ENCODE data around the gene LRRC8D.

LRRC8D gene

DNA sequence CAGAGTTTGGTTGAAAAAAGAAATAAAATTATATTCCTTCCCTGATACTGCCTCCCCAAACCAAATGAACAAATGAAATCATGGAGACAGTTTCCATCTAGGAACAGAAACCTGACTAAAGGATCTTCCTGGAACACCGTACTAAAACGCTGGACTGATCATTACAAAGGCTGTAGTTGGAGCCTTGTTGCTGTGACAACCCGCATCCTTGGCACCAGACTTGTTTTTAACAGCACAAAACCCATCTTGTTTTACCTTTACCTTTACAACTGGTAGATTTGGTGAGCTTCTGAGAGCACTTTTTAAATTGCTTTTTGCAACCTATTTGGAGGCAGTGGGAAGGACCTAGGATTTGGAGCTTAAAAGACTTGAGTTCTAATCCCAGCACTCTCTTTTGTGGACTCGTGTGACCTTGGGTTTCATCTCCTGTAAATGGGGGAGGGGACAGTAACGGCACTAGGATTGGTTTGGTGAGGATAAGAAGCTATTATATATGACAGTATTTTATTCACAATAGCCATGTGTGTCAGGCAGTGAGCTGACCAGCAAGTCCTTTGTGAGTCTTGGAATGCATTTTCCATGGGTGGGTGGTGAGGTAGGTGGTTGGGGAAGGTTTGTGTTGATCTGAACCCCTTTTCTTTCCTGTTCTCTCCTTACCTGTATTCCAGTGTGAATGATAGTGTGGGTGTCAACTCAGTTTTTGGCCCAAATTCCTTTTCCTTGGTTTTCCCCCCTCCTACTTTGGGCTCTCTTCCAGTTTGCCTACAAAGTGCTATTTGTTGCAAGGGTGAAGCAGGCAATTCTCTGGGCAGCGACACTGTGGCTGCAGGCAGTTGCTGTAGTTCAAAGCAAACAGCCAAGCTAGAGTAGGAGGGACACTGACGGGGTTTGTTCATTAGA, 12.6 kb downstream of the LRRC8D start:
- no peak for TF ChIP-seq CTCF (IDR thresholded peaks at IDR 0.05; ENCODE audit: low read depth, low read length)
- no peak overlapping the region for H3K4me3 ChIP-seq (replicated peaks in 1 of 2; ENCODE audit: low read depth in 2 of 2, low read length in 2 of 2)
- no peak for DNase-seq (ENCODE audit: low read depth in 2 of 2)

DNA sequence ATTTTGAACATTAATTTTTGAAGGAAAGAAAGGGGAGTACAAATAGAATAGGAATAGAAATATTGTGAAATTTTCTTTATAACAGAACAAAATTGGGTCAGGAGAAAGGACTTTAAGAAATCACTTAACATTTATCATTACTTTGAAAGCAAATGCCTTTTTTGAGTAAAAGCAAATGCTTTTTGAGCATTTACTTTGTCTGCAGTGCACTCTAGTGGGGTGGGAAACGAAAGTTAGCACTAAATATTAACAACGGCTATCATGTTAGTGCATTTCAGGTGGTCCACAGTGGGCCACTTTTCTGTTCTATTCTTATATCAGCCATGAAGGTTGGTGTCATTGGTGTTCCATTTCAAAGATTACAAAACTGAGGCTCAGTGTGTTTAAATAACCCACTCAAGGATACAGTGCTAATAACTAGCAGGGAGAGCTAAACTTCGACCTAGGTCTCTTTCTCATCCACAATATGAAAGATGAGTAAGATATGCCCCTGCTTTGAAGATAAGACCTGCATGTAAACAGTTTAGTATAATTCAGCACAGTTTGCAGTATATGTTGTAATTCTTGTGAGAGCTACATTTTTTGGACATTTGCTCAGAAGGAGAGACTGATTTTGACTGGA, 13.4 kb downstream of the LRRC8D start:
- no peak for TF ChIP-seq CTCF (IDR thresholded peaks at IDR 0.05; ENCODE audit: low read depth, low read length)
- H3K4me3 ChIP-seq (replicated peaks in 1 of 2; ENCODE audit: low read depth in 2 of 2, low read length in 2 of 2): no peak overlapping the region
- no peak for DNase-seq (ENCODE audit: low read depth in 2 of 2)

GRCh38 chr1:89836252-89837035, 15.6 kb downstream of the LRRC8D start:
- no peak overlapping the region for H3K4me3 ChIP-seq (replicated peaks in 1 of 2; ENCODE audit: low read depth in 2 of 2, low read length in 2 of 2)
- TF ChIP-seq CTCF (IDR thresholded peaks at IDR 0.05; ENCODE audit: low read depth, low read length): no peak

DNA sequence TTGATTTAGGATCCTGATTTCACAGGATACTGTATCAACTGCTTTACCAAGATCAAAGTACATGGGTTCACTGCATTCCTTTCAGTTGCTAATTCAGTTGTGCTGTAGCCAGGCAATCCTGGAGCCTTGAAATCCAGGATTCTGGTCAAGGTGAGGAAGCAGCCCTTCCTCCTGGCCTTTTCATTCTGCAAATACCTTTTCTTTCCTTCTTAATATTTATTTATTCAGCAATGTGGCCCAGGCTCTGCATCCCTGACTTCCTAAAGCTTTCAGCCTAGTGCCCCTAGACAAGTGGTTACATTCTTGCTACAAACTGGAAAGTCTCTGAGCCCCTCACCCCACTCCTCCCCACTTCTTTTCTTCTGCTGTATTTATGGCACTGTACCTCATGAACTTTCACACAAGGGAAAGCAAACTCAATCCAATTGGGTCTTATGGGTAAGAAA, 16.2 kb downstream of the LRRC8D start:
- H3K4me3 ChIP-seq (replicated peaks in 1 of 2; ENCODE audit: low read depth in 2 of 2, low read length in 2 of 2): no peak overlapping the region
- no peak for TF ChIP-seq CTCF (IDR thresholded peaks at IDR 0.05; ENCODE audit: low read depth, low read length)
- DNase-seq (ENCODE audit: low read depth in 2 of 2): no peak

More at GRCh38 chr1:89836252-89837035, 15.6 kb downstream of the LRRC8D start:
- DNase-seq (ENCODE audit: low read depth in 2 of 2): no peak

GRCh38 chr1:89837510-89837909, 16.7 kb downstream of the LRRC8D start:
- no peak for DNase-seq (ENCODE audit: low read depth in 2 of 2)
- H3K4me3 ChIP-seq (replicated peaks in 1 of 2; ENCODE audit: low read depth in 2 of 2, low read length in 2 of 2): no peak overlapping the region
- TF ChIP-seq CTCF (IDR thresholded peaks at IDR 0.05; ENCODE audit: low read depth, low read length): no peak

GRCh38 chr1:89839516-89839915, 18.7 kb downstream of the LRRC8D start:
- no peak for DNase-seq (ENCODE audit: low read depth in 2 of 2)
- TF ChIP-seq CTCF (IDR thresholded peaks at IDR 0.05; ENCODE audit: low read depth, low read length): no peak
- H3K4me3 ChIP-seq (replicated peaks in 1 of 2; ENCODE audit: low read depth in 2 of 2, low read length in 2 of 2): no peak overlapping the region

Measured in cardiac fibroblast (primary cell).